Measurements from ENCODE around the gene MPEG1. TPM values are rescaled to one million over a fixed set of nuclear protein-coding genes. Genes with fewer than 3 reads are reported as not detected.

MPEG1 gene
- total and polyA plus RNA-seq, 11 donors = 1.4 to 78.6 (median 6.4) TPM

- ATAC-seq = no peak
- DNase-seq = no peak
- Histone ChIP-seq H3K27me3 (no peaks in the 10 kb centered on the region), H3K27ac (no peak overlapping the region), H3K4me3 (no peak overlapping the region), H3K36me3 (no peaks in the 10 kb centered on the region), H3K4me1 (no peaks in the 10 kb centered on the region), H3K9me3 (peaks cover 0 to 29% (median 7%) of the 10 kb centered on the region in 12 donors)
- TF ChIP-seq POLR2A (IDR thresholded peaks at IDR 0.05) = no peak
- no peak for TF ChIP-seq CTCF (IDR thresholded peaks at IDR 0.05)
- intact Hi-C loops (cut with DNase I) = no loop called here
These were observed 27.6 kb upstream of the MPEG1 start for GRCh38 chr11:59240322-59240721.

- H3K27me3 ChIP-seq = no peaks in the 10 kb centered on the region
- ATAC-seq = no peak
- peaks cover 0 to 53% (median 10%) of the 10 kb centered on the region in 12 donors for H3K4me1 ChIP-seq
- H3K36me3 ChIP-seq = no peaks in the 10 kb centered on the region
- H3K4me3 ChIP-seq = no peak overlapping the region
- 47 to 59% (median 57%) methylated on average over 2 of the region's 2 CpGs for WGBS, 4 donors
- H3K9me3 ChIP-seq = peaks cover 0 to 2% (median 0%) of the 10 kb centered on the region in 12 donors
- intact Hi-C loops (cut with DNase I) = no loop called here
- no peak for DNase-seq
- H3K27ac ChIP-seq = peak overlapping the region in 1 of 12 donors; percentile 40
- TF ChIP-seq CTCF (IDR thresholded peaks at IDR 0.05) (no peak), POLR2A (IDR thresholded peaks at IDR 0.05) (no peak)
These were observed 13.7 kb upstream of the MPEG1 start for GRCh38 chr11:59226396-59226795.

GRCh38 chr11:59225017-59225416, 12.3 kb upstream of the MPEG1 start:
- H3K4me1 ChIP-seq = peaks cover 0 to 57% (median 10%) of the 10 kb centered on the region in 12 donors
- WGBS, 4 donors = 63 to 78% (median 68%) methylated on average over 1 of the region's 1 CpG
- H3K9me3 ChIP-seq = no peaks in the 10 kb centered on the region
- H3K27me3 ChIP-seq = no peaks in the 10 kb centered on the region
- peak overlapping the region in 9 of 12 donors; percentile 46 to 86 (median 64) for H3K27ac ChIP-seq
- no peak for DNase-seq
- H3K4me3 ChIP-seq = no peak overlapping the region
- no peaks in the 10 kb centered on the region for H3K36me3 ChIP-seq
- TF ChIP-seq POLR2A (IDR thresholded peaks at IDR 0.05) (no peak), CTCF (IDR thresholded peaks at IDR 0.05) (no peak)
- intact Hi-C loops (cut with DNase I) = no loop called here
- ATAC-seq = no peak

- H3K27me3 ChIP-seq = no peaks in the 10 kb centered on the region
- intact Hi-C loops (cut with DNase I) = loop anchor here in 1 of 10 donors (5.0 kb wide), 1 partner anchor 58 kb away; no protein-coding TSS in a partner anchor
- H3K9me3 ChIP-seq = no peaks in the 10 kb centered on the region
- no peaks in the 10 kb centered on the region for H3K36me3 ChIP-seq
- H3K4me1 ChIP-seq = peaks cover 0 to 62% (median 10%) of the 10 kb centered on the region in 12 donors
- WGBS, 4 donors = 28 to 40% (median 30%) methylated on average over 4 of the region's 4 CpGs
- no peak for DNase-seq
- TF ChIP-seq POLR2A (IDR thresholded peaks at IDR 0.05) = no peak
- H3K4me3 ChIP-seq = no peak overlapping the region
- peak; percentile 70 to 87 (median 80) for ATAC-seq
- H3K27ac ChIP-seq = peak overlapping the region; percentile 15 to 86 (median 60)
These were observed 11.7 kb upstream of the MPEG1 start for GRCh38 chr11:59224351-59224928.
